GM12878 (cell line): ENCODE data around the gene ADPGK. TPM values are rescaled to one million over a fixed set of nuclear protein-coding genes. Genes with fewer than 3 reads are reported as not detected.

Experiments
- CBX5 ChIP-seq: sonication (generic); IDR thresholded peaks from 2 replicates; pipeline ENCODE4 v1.6.1; 2016; ENCODE audit warnings: low read depth, moderate library complexity, mild to moderate bottlenecking, inconsistent platforms
- CHD4 ChIP-seq: fragments of 200-600 bp; sonication (generic); IDR thresholded peaks from 2 replicates; pipeline ENCODE4 v1.6.1; 2016; ENCODE audit warnings: mild to moderate bottlenecking
- CTCF ChIP-seq, 3 experiments: IDR thresholded peaks in 2 of 3; conservative IDR thresholded peaks in 1 of 3; 2 replicates each; pipeline ENCODE4 v1.5.1; 2011; ENCODE audit warnings: low read depth in 3 of 3, low read length in 3 of 3, mild to moderate bottlenecking in 3 of 3, control low read depth in 2 of 3, moderate library complexity in 2 of 3, inconsistent platforms in 1 of 3, mixed read lengths in 1 of 3; ENCODE audit not compliant: control insufficient read depth in 2 of 3, insufficient read depth in 1 of 3; ENCODE audit errors: extremely low read depth in 1 of 3
- DPF2 ChIP-seq: fragments of 450-650 bp; IDR thresholded peaks from 2 replicates; pipeline ENCODE4 v1.6.1; 2017; ENCODE audit warnings: mild to moderate bottlenecking
- ELK1 ChIP-seq: IDR thresholded peaks from 2 replicates; pipeline ENCODE4 v1.6.1; 2012; ENCODE audit warnings: low read depth, low read length, improper control_type of control experiment
- EP300 ChIP-seq, 2 experiments: fragments of 150-350 bp in 1 of 2; IDR thresholded peaks; 2 replicates each; pipeline ENCODE4 v1.6.1; 2011 to 2012; ENCODE audit warnings: low read depth in 2 of 2, low read length in 2 of 2, borderline replicate concordance in 1 of 2, improper control_type of control experiment in 1 of 2, inconsistent platforms in 1 of 2; ENCODE audit not compliant: control insufficient read depth in 1 of 2
- FOXK2 ChIP-seq: fragments of 450-650 bp; IDR thresholded peaks from 2 replicates; pipeline ENCODE4 v1.6.1; 2017; ENCODE audit warnings: mild to moderate bottlenecking, moderate library complexity
- GABPA ChIP-seq: IDR thresholded peaks from 2 replicates; pipeline ENCODE4 v1.6.1; 2014; ENCODE audit warnings: antibody characterized with exemption, low read depth, mild to moderate bottlenecking, inconsistent platforms
- HDAC2 ChIP-seq: fragments of 200-600 bp; sonication (generic); IDR thresholded peaks from 2 replicates; pipeline ENCODE4 v1.6.1; 2017
- IRF4 ChIP-seq: IDR thresholded peaks from 2 replicates; pipeline ENCODE4 v1.6.1; 2011; ENCODE audit warnings: low read depth, low read length
- JUND ChIP-seq: IDR thresholded peaks from 2 replicates; pipeline ENCODE4 v1.6.1; 2012; ENCODE audit warnings: low read depth, mild to moderate bottlenecking, low read length, improper control_type of control experiment, moderate library complexity
- LARP7 ChIP-seq: fragments of 450-650 bp; IDR thresholded peaks from 2 replicates; pipeline ENCODE4 v1.6.1; 2017; ENCODE audit warnings: mild to moderate bottlenecking
- MEF2A ChIP-seq: IDR thresholded peaks from 2 replicates; pipeline ENCODE4 v1.6.1; 2011; ENCODE audit warnings: low read depth, mild to moderate bottlenecking, low read length, moderate library complexity; ENCODE audit not compliant: insufficient read depth
- NFYA ChIP-seq: IDR thresholded peaks from 2 replicates; pipeline ENCODE4 v1.6.1; 2011; ENCODE audit warnings: low read depth, mild to moderate bottlenecking, low read length, improper control_type of control experiment, borderline replicate concordance
- NFYB ChIP-seq: IDR thresholded peaks from 2 replicates; pipeline ENCODE4 v1.6.1; 2011; ENCODE audit warnings: low read depth, mild to moderate bottlenecking, low read length, improper control_type of control experiment, moderate library complexity; ENCODE audit not compliant: insufficient read depth
- PAX8 ChIP-seq: fragments of 450-650 bp; IDR thresholded peaks from 2 replicates; pipeline ENCODE4 v1.6.1; 2017; ENCODE audit warnings: mild to moderate bottlenecking, moderate library complexity
- RELA ChIP-seq: fragments of 450-650 bp; IDR thresholded peaks from 2 replicates; pipeline ENCODE4 v1.8.0; 2014; ENCODE audit warnings: borderline replicate concordance; ENCODE audit not compliant: partially characterized antibody
- SP1 ChIP-seq: IDR thresholded peaks from one replicate; pipeline ENCODE4 v1.6.1; 2011; ENCODE audit warnings: low read depth, low read length
- SUPT20H ChIP-seq: IDR thresholded peaks from 2 replicates; pipeline ENCODE4 v1.6.1; 2011; ENCODE audit warnings: low read depth, mild to moderate bottlenecking, low read length, moderate library complexity, borderline replicate concordance; ENCODE audit not compliant: control insufficient read depth
- TCF3 ChIP-seq: IDR thresholded peaks from 2 replicates; pipeline ENCODE4 v1.6.1; 2012; ENCODE audit warnings: low read depth, mild to moderate bottlenecking, low read length, borderline replicate concordance; ENCODE audit not compliant: insufficient read depth
- YY1 ChIP-seq: IDR thresholded peaks from 2 replicates; pipeline ENCODE4 v1.6.1; 2011; ENCODE audit warnings: low read depth, mild to moderate bottlenecking, low read length
- ZBTB40 ChIP-seq: fragments of 450-650 bp; IDR thresholded peaks from 2 replicates; pipeline ENCODE4 v1.6.1; 2016; ENCODE audit warnings: mild to moderate bottlenecking, moderate library complexity, borderline replicate concordance
- ZNF207 ChIP-seq: fragments of 450-650 bp; IDR thresholded peaks from 2 replicates; pipeline ENCODE4 v1.6.1; 2014; ENCODE audit warnings: antibody characterized with exemption, mild to moderate bottlenecking, borderline replicate concordance
- ZNF24 ChIP-seq: fragments of 450-650 bp; IDR thresholded peaks from 2 replicates; pipeline ENCODE4 v1.6.1; 2017; ENCODE audit warnings: antibody characterized with exemption, mild to moderate bottlenecking
- polyA plus RNA-seq, 11 experiments: library from polyadenylated mRNA; depleted of rRNA in 4 of 11; unstranded in 6 of 11; stranded (reverse) in 5 of 11; fragments of >200 nt; fragmentation: Nextera tagmentation in 4 of 11; fragmentation: Illumina TruSeq in 1 of 11; extraction: Ambion mirVana in 4 of 11; extraction: Trizol in 1 of 11; gene quantifications; 1 replicate in 1 of 11; 2 replicates in 10 of 11; pipeline versions ENCODE4 v1.2.1 to v1.2.3, GENCODE V29; 2011 to 2016; ENCODE audit warnings: inconsistent platforms in 2 of 11, missing spikeins in 2 of 11, low read depth in 1 of 11
- total RNA-seq, 4 experiments: library from RNA; depleted of rRNA in 3 of 4; stranded (reverse); fragments of >200 nt in 3 of 4; fragmentation: Illumina TruSeq in 1 of 4; extraction: Trizol in 1 of 4; gene quantifications; 2 replicates each; pipeline versions ENCODE4 v1.2.1 to v1.2.3, GENCODE V29; 2013 to 2021

The ADPGK gene
- total and polyA plus RNA-seq, 10 of the 15 experiments (the other 5 are each of a cell fraction or from before 2014, with no cell fraction given): 13.8 to 146 (median 56.7) TPM

GRCh38 chr15:72783640-72784455, at the start of gene ADPGK (continued):
- TF ChIP-seq ZBTB40: peak; percentile 52; the same call in 1 of the 2 replicates
- TF ChIP-seq IRF4: peak; percentile 39
- TF ChIP-seq SP1: peak; percentile 90
- no peak for TF ChIP-seq CHD4
- no peak for TF ChIP-seq HDAC2
- TF ChIP-seq PAX8: no peak
- 0 out of 2 replicates have a peak, but pooled peaks have one; percentile 15 for TF ChIP-seq JUND
- TF ChIP-seq TCF3: peak; percentile 78; the same call in 1 of the 2 replicates
- peak; percentile 34 to 48 (median 47) for TF ChIP-seq CTCF (IDR thresholded peaks at IDR 0.05 in 2 of 3, conservative IDR thresholded peaks at IDR 0.05 in 1 of 3; ENCODE audit: control insufficient read depth in 2 of 3, extremely low read depth in 1 of 3, insufficient read depth in 1 of 3, low read depth in 3 of 3, low read length in 3 of 3)
- peak; percentile 80 for TF ChIP-seq DPF2
- peak; percentile 86 for TF ChIP-seq RELA
- no peak for TF ChIP-seq CBX5
- TF ChIP-seq SUPT20H: no peak
- TF ChIP-seq ELK1: peak; percentile 87
- TF ChIP-seq NFYB: no peak
- TF ChIP-seq ZNF207: peak; percentile 81
- TF ChIP-seq MEF2A: 0 out of 2 replicates have a peak, but pooled peaks have one; percentile 58
- no peak for TF ChIP-seq NFYA
- peak; percentile 91 for TF ChIP-seq YY1
- TF ChIP-seq FOXK2: peak; percentile 63
- peak; percentile 99 for TF ChIP-seq LARP7
- no peak for TF ChIP-seq GABPA
- TF ChIP-seq EP300 (IDR thresholded peaks at IDR 0.05; ENCODE audit: borderline replicate concordance in 1 of 2, control insufficient read depth in 1 of 2, low read depth in 2 of 2, low read length in 2 of 2): peak in 1 of 2 experiments; percentile 34; a peak in 1 of 4 replicates
- no peak for TF ChIP-seq ZNF24
